Stomach smooth muscle (tissue), 2 donors: Measurements from ENCODE around the gene DNPH1.

Experiments
- H3K27ac ChIP-seq: one replicate; pipeline ENCODE4 v1.7.0; 2013; ENCODE audit warnings: mild to moderate bottlenecking, low read length, inconsistent platforms
- H3K27me3 ChIP-seq, 2 donors: one replicate each; pipeline ENCODE4 v1.7.0; 2013; ENCODE audit warnings: low read length in 2 of 2; ENCODE audit not compliant: insufficient read depth in 2 of 2, control insufficient read depth in 1 of 2
- H3K36me3 ChIP-seq, 2 donors: one replicate each; pipeline ENCODE4 v1.7.0; 2013; ENCODE audit warnings: low read length in 2 of 2; ENCODE audit not compliant: control insufficient read depth in 2 of 2, insufficient read depth in 2 of 2
- H3K4me1 ChIP-seq: one replicate; pipeline ENCODE4 v1.7.0; 2013; ENCODE audit warnings: low read length; ENCODE audit not compliant: control insufficient read depth, insufficient read depth
- H3K4me3 ChIP-seq, 2 donors: one replicate each; pipeline ENCODE4 v1.7.0; 2013; ENCODE audit warnings: low read length in 2 of 2
- H3K9ac ChIP-seq, 2 donors: one replicate each; pipeline ENCODE4 v1.7.0; 2013; ENCODE audit warnings: low read length in 2 of 2, mild to moderate bottlenecking in 1 of 2
- H3K9me3 ChIP-seq, 2 donors: one replicate each; pipeline ENCODE4 v1.7.0; 2013; ENCODE audit warnings: low read length in 2 of 2; ENCODE audit not compliant: control insufficient read depth in 2 of 2
- donor health status: healthy.
- donor health status: Pancreatic carcinoma.

The DNPH1 gene

DNA sequence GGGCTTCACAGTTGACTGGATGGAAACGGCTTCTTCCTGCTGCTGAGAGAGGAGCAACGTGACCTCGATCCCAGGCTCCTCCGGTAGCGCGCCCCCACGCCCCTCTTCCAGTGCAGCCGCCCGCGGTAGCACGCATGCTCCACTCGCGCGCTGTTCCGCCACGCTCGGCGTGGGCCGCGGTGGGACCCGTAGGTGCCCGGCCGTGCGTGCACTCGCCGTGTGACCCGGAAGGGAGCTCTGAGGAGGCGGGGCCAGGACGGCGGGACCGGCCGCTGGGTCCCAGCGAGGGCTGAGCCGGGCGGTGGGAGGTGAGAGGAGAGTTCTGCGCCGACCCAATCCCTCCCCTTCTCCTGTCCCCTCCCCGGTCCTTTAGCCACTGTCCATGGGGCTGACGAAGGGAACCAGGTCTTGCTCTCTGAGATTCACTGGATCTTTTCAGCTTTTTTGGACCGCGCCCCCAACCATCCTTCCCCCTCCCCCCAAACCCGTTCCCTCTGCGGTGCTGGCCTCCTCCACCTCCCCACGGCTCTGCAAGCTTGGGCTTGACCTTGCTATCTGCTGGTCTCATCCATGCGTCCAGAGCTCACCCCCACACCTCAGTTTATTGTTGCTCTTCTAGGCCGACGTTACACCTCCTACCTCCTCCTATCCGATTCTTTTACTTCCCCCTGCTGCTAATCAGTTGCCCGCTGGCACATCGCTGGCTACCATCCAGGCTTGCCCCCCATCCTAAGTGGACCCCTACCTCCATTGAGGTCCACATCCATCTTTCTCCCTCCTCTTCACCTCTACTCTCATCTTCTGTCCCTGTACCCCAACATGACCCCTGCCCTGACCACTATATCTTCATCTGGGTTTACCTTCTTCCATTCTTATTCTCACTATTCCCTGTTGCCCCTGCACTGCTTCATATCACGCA lies 47.1 kb downstream of the DNPH1 start, which contains the start of gene CUL9:
Gene CUL9, plus strand, starts transcription at position 255 of the 919 bp plus-strand sequence. CDS start 2,115 bp downstream, outside the sequence.
- H3K36me3 ChIP-seq: peaks cover 26 to 44% of the 10 kb centered on the region in 2 donors
- H3K27ac ChIP-seq: peak within 1 kb of the TSS; percentile 62
- H3K9me3 ChIP-seq: no peaks in the 10 kb centered on the region
- no peaks in the 10 kb centered on the region for H3K27me3 ChIP-seq
- H3K9ac ChIP-seq: peak within 1 kb of the TSS; percentile 60 to 79
- H3K4me3 ChIP-seq: peak within 1 kb of the TSS; percentile 78 to 89
- H3K4me1 ChIP-seq: peaks cover 25% of the 10 kb centered on the region

DNA sequence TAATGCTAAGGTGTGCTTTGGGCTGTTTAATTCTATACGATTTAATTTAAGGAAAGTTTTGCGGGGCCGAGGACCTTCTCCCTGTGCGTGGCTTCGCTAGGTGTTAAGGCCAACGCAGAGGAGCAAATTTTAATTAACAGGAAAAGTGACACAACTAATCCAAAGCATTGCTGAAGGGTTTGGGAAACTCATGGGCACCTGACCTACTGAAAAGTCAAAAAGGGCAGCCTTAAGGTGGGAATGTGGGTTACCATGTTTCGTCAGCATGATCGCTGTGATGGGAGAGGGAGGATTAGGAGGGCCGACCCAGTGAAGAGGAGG lies 47.7 kb downstream of the DNPH1 start:
- peak overlapping the region; percentile 78 to 89 for H3K4me3 ChIP-seq
- peak overlapping the region; percentile 60 to 79 for H3K9ac ChIP-seq
- H3K27me3 ChIP-seq: no peaks in the 10 kb centered on the region
- no peaks in the 10 kb centered on the region for H3K9me3 ChIP-seq
- peaks cover 25% of the 10 kb centered on the region for H3K4me1 ChIP-seq
- H3K36me3 ChIP-seq: peaks cover 25 to 43% of the 10 kb centered on the region in 2 donors
- H3K27ac ChIP-seq: peak overlapping the region; percentile 62

- Histone ChIP-seq H3K4me3 (peak overlapping the region in 1 of 2 donors; percentile 8), H3K36me3 (peaks cover 27 to 43% of the 10 kb centered on the region in 2 donors)
Observed at GRCh38 chr6:43180985-43181384, 48.3 kb downstream of the DNPH1 start.

GRCh38 chr6:43180058-43180457 lies 49.2 kb downstream of the DNPH1 start:
- Histone ChIP-seq H3K4me1 (peaks cover 40% of the 10 kb centered on the region), H3K4me3 (no peak overlapping the region), H3K27ac (no peak overlapping the region), H3K9ac (no peak overlapping the region), H3K9me3 (no peaks in the 10 kb centered on the region), H3K36me3 (peaks cover 33 to 45% of the 10 kb centered on the region in 2 donors), H3K27me3 (no peaks in the 10 kb centered on the region)

More at GRCh38 chr6:43180985-43181384, 48.3 kb downstream of the DNPH1 start:
- Histone ChIP-seq H3K27ac (no peak overlapping the region), H3K9ac (peak overlapping the region in 1 of 2 donors; percentile 79), H3K27me3 (no peaks in the 10 kb centered on the region), H3K4me1 (peaks cover 31% of the 10 kb centered on the region), H3K9me3 (no peaks in the 10 kb centered on the region)

- peak overlapping the region; percentile 24 for H3K27ac ChIP-seq
- H3K27me3 ChIP-seq: no peaks in the 10 kb centered on the region
- peaks cover 34 to 40% of the 10 kb centered on the region in 2 donors for H3K36me3 ChIP-seq
- H3K9ac ChIP-seq: no peak overlapping the region
- no peak overlapping the region for H3K4me3 ChIP-seq
- H3K4me1 ChIP-seq: peaks cover 47% of the 10 kb centered on the region
- H3K9me3 ChIP-seq: no peaks in the 10 kb centered on the region
Observed at GRCh38 chr6:43178951-43179830, 50.1 kb downstream of the DNPH1 start.

DNA sequence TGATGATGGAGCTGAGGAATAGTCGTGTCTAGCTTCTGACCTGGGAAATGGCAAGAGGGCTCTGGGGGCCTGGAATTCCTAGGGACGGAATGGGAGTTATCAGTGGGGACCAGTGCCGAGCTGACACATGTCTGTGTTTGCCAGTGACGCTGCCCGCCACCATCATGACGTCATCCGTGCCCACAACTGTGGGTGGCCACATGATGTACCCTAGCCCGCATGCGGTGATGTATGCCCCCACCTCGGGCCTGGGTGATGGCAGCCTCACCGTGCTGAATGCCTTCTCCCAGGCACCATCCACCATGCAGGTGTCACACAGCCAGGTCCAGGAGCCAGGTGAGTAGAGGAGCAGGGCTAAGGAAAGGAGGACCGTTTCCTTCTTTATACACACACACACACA lies 51.1 kb downstream of the DNPH1 start:
- Histone ChIP-seq H3K27me3 (no peaks in the 10 kb centered on the region), H3K27ac (no peak overlapping the region), H3K4me1 (peaks cover 51% of the 10 kb centered on the region), H3K36me3 (peaks cover 34 to 40% of the 10 kb centered on the region in 2 donors), H3K9ac (peak overlapping the region in 1 of 2 donors; percentile 21), H3K9me3 (no peaks in the 10 kb centered on the region), H3K4me3 (no peak overlapping the region)

- Histone ChIP-seq H3K4me3 (no peak overlapping the region), H3K4me1 (peaks cover 47% of the 10 kb centered on the region), H3K36me3 (peaks cover 34 to 40% of the 10 kb centered on the region in 2 donors), H3K9me3 (no peaks in the 10 kb centered on the region), H3K27me3 (no peaks in the 10 kb centered on the region), H3K27ac (peak overlapping the region; percentile 100), H3K9ac (peak overlapping the region; percentile 10 to 58)
Observed at GRCh38 chr6:43176423-43176786, 52.9 kb downstream of the DNPH1 start.

DNA sequence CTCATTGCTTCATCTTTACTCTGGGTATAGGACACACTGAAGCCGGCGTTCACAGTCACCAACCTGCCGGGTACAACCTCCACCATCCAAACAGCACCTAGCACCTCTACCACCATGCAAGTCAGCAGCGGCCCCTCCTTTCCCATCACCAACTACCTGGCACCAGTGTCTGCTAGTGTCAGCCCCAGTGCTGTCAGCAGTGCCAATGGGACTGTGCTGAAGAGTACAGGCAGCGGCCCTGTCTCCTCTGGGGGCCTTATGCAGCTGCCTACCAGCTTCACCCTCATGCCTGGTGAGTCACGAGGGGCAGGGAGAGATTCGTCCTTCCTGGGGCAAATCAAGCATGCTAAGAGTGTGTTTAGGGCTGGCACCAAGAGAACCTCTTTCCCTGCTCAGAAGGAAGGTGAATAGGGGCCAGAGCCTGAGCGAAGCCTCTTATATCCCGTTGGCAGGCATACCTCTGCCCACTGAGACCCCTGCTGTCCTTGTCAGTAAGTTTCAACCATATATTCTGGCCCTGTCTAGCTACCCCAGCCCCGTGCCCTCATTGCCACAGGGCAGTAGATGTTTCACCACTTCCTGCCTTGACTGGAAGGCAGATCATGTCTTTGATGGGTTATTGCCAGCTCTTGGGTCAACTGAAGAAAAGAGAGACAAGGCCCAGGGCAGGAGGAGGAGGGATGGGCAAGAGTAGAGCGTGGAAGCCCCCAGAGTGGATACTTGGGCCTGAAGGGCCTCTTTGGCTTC lies 53.4 kb downstream of the DNPH1 start:
- no peaks in the 10 kb centered on the region for H3K9me3 ChIP-seq

More for the DNA sequence above, 53.4 kb downstream of the DNPH1 start:
- Histone ChIP-seq H3K4me3 (no peak overlapping the region), H3K9ac (peak overlapping the region; percentile 10 to 58), H3K27me3 (no peaks in the 10 kb centered on the region), H3K4me1 (peaks cover 41% of the 10 kb centered on the region), H3K36me3 (peaks cover 34 to 38% of the 10 kb centered on the region in 2 donors), H3K27ac (peak overlapping the region; percentile 100)
